Measurements from ENCODE around the gene CHST2.
A peak's percentile ranks its signal among the peaks of the same experiment; 100 is the strongest.

The CHST2 gene

GRCh38 chr3:143099210-143099609 lies 20.4 kb upstream of the CHST2 start:
- no peak for DNase-seq (ENCODE audit: low read depth)

GRCh38 chr3:143099690-143100089 lies 19.9 kb upstream of the CHST2 start:
- DNase-seq (ENCODE audit: low read depth), result no peak

GRCh38 chr3:143100451-143100850 lies 19.1 kb upstream of the CHST2 start:
- DNase-seq (ENCODE audit: low read depth), result no peak

GRCh38 chr3:143101792-143102381 lies 17.7 kb upstream of the CHST2 start:
- DNase-seq (ENCODE audit: low read depth), result no peak

- DNase-seq (ENCODE audit: low read depth), result no peak
These were observed 15.9 kb upstream of the CHST2 start for GRCh38 chr3:143103652-143104051.

GRCh38 chr3:143105170-143105569 lies 14.4 kb upstream of the CHST2 start:
- DNase-seq (ENCODE audit: low read depth), result no peak

GRCh38 chr3:143109861-143110260 lies 9.7 kb upstream of the CHST2 start:
- DNase-seq (ENCODE audit: low read depth), result no peak

GRCh38 chr3:143110371-143110770 lies 9.2 kb upstream of the CHST2 start:
- DNase-seq (ENCODE audit: low read depth), result no peak

- no peak for DNase-seq (ENCODE audit: low read depth)
These were observed 952 bp upstream of the CHST2 start for GRCh38 chr3:143118630-143119008.

GRCh38 chr3:143119974-143120715 lies 574 bp downstream of the CHST2 start:
- DNase-seq (ENCODE audit: low read depth), result no peak

- peak; percentile 15 for DNase-seq (ENCODE audit: low read depth)
These were observed 1.2 kb downstream of the CHST2 start for GRCh38 chr3:143120716-143121240.

- peak; percentile 66 for DNase-seq (ENCODE audit: low read depth)
These were observed 1.9 kb downstream of the CHST2 start for GRCh38 chr3:143121241-143122088.

GRCh38 chr3:143122089-143122430 lies 2.5 kb downstream of the CHST2 start:
- no peak for DNase-seq (ENCODE audit: low read depth)

GRCh38 chr3:143122608-143123352 lies 3.2 kb downstream of the CHST2 start:
- DNase-seq (ENCODE audit: low read depth), result no peak

- no peak for DNase-seq (ENCODE audit: low read depth)
These were observed 3.9 kb downstream of the CHST2 start for GRCh38 chr3:143123353-143123984.

GRCh38 chr3:143124601-143125520 lies 5.3 kb downstream of the CHST2 start:
- no peak for DNase-seq (ENCODE audit: low read depth)

- no peak for DNase-seq (ENCODE audit: low read depth)
These were observed 8.2 kb downstream of the CHST2 start for GRCh38 chr3:143127801-143128200.

GRCh38 chr3:143128227-143128955 lies 8.8 kb downstream of the CHST2 start:
- DNase-seq (ENCODE audit: low read depth), result no peak

- no peak for DNase-seq (ENCODE audit: low read depth)
These were observed 12.8 kb downstream of the CHST2 start for GRCh38 chr3:143132246-143132980.
